HL-60 (cell line): ENCODE results near the gene ANXA11.

Experiments used
- CTCF ChIP-seq: IDR thresholded peaks from one replicate; pipeline ENCODE4 v1.5.1; 2011; ENCODE audit warnings: low read length, control low read depth, inconsistent platforms; ENCODE audit not compliant: insufficient read depth
- TF ChIP-seq, protein P1 (sequence below): IDR thresholded peaks from 2 replicates; pipeline ENCODE4 v1.6.1; 2012; ENCODE audit warnings: low read depth; ENCODE audit not compliant: insufficient replicate concordance

DNA sequence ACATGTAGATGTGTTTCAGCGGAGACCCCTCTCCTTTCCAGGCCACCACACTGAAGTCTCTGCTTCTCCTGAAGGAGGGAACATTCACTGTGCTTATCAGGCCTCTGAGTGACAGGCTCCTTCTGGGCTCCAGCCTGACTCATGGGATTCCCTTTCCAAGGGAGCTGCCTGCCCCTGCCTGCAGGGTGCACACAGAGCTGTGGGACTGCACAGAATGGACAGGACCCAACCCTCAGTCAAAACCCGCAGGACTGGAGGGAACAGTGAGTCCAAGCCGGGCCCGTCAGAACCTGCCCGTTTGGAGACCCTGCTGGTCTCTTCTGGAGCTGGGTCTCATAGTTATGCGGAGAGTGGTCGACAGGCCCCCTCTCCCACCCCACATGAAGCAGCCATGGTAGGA is 40.2 kb downstream of the ANXA11 start:
- TF ChIP-seq, protein P1, sequence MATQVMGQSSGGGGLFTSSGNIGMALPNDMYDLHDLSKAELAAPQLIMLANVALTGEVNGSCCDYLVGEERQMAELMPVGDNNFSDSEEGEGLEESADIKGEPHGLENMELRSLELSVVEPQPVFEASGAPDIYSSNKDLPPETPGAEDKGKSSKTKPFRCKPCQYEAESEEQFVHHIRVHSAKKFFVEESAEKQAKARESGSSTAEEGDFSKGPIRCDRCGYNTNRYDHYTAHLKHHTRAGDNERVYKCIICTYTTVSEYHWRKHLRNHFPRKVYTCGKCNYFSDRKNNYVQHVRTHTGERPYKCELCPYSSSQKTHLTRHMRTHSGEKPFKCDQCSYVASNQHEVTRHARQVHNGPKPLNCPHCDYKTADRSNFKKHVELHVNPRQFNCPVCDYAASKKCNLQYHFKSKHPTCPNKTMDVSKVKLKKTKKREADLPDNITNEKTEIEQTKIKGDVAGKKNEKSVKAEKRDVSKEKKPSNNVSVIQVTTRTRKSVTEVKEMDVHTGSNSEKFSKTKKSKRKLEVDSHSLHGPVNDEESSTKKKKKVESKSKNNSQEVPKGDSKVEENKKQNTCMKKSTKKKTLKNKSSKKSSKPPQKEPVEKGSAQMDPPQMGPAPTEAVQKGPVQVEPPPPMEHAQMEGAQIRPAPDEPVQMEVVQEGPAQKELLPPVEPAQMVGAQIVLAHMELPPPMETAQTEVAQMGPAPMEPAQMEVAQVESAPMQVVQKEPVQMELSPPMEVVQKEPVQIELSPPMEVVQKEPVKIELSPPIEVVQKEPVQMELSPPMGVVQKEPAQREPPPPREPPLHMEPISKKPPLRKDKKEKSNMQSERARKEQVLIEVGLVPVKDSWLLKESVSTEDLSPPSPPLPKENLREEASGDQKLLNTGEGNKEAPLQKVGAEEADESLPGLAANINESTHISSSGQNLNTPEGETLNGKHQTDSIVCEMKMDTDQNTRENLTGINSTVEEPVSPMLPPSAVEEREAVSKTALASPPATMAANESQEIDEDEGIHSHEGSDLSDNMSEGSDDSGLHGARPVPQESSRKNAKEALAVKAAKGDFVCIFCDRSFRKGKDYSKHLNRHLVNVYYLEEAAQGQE = no peak
- no peak for TF ChIP-seq CTCF
